HG02938 (cell line): ENCODE measurements around the gene OLIG1.
A peak's percentile ranks its signal among the peaks of the same experiment; 100 is the strongest.

ENCODE experiments used
- ATAC-seq: cut with Tn5 transposase; IDR thresholded peaks from one replicate; pipeline ENCODE4 v1.9.1; 2021; ENCODE audit warnings: mild to moderate bottlenecking, moderate library complexity; ENCODE audit not compliant: unreplicated experiment

Gene OLIG1

DNA sequence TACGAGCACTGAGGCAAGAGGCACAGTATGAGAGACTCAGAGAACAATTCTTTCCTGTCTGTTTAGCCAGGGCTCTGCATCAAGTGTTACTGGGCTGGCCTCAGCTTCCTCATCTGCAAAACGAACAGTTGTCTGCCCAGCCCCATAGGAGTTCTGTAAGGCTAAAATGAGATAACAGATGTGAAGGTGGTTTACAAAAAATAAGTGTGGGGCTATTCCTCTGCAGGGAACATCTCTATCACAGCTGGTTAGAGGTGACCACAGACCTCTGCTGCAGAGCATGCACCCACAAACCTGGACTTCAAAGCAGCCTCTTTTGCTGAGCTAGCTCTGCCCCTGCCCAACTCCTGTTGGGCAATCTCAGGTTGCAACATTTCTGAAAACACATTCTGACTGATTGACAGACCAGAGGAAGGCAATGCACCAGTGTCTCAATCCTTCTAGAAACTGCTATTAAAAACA is 10.5 kb upstream of the OLIG1 start:
- no peak for ATAC-seq

DNA sequence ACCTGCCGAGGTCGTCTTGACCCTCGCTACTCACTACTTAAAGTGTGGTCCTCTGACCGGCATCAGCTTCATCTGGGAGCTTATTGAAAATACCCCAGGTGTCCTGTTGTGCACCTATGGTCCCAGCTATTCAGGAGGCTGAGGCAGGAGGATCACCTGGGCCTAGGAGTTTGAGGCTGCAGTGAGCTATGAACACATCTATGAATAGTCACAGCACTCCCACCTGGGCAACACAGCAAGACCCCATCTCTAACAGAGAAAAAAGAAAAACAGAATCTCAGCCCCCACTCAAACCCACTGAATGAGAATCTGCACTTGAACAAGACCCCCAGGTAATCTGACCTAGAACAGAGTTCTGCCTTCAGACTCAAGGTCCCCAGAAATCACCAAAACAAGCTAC is 8.7 kb upstream of the OLIG1 start:
- no peak for ATAC-seq

DNA sequence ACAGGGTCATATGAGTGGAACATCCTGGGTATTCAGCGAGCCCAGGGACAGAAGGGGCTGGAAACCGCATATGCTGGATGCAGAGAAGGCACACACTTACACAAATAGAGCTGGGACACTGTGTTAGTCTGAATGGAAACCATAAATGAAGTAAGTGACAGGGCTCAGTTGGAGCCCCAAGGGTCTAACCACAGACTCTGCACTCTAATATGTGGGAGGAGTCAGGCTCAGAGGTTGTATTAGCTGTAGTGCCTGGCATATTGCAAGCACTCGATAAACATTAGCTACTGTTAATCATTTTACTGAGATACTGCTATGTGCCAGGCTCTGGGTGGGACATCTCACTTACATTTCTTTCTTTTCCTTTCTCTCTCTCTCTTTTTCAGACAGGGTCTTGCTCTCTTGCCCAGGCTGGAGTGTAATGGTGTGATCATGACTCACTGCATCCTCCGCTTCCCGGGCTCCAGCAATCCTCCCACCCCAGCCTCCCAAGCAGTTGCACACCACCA is 6.5 kb upstream of the OLIG1 start:
- ATAC-seq, result no peak

DNA sequence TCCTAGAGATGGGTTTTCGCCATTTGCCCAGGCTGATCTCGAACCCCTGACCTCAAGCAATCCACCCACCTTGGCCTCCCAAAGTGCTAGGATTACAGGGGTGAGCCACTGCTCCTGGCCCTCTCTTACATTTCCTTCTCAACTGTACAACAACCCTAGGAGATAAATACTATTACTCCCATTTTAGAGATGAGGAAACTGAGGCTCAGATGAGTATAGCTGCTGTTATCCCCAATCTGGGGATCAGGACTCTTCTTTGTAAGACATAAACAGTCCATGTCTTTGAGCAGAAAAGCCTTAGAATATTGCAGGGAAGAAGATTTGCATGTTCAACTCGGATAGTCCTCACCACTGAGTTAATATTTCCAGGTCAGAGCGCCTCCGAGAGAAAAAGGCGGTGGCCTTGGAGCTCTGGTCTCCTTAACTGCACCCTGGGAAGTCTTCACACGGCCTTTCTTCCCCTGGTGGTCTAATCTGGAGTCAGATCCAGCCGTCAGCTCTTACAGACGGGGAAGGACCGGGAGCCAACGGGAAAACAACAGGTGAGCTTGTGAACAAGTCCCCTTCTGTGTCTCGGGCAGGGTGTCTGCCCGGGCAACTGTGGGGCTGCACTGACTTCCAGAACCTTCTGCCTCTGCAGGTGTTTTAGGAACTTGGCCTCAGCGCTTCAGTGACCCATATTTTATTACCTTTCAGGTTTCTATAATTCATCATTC is 5.9 kb upstream of the OLIG1 start:
- ATAC-seq, result no peak

DNA sequence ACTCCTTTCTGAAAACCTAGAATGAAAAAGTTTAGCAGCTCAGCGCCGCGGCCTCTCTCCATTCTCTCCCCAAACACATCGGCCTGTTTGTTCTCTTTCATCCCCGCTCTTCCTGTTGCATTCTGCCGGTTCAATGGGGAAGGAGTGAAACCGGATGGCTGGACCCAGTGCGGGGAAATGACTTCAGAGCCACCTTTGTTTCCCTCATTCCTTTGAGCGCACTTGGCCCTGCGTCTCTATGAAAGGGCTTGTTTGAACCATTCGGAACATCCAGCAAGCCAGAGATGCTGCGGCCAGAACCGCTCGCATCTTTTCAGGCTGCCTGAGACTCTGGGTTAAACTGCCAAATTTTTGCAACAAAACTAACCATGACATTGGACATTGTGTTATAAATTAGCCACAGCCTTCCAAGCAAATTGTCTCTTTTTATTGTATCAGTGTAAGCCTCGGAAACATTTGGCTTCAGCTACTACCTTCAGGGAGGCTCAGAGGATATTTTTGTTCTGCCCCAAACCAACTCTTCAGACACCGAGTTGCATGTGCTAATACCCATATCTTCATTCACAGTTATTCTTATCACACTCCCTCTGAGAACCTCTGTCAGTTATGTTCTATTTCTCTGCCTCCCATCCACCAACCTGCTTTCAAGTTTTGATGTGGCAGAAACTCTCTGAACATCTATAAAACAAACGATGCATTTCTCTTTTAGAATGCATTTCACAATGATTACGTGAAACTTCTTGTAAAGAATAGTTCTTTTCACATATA is 5.1 kb upstream of the OLIG1 start:
- no peak for ATAC-seq

DNA sequence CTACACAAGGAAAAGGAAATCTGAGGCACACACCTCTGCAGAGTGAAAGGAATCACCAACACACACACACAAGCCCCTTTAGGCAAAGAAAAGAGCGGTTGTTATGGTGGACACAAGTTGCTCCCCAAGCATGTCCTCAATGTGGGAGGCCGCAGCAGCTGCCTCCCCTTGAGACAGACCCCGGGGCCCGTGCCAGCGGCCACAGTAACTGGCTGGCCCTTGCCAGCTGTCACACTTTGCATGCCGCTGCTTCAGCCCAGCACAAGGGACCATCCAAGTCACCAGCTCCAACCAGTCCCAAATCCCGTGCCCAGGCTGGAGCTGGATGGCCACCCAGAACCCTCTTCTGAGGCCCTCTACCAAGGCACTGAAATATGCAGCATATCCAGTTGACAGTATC is 2.9 kb upstream of the OLIG1 start:
- ATAC-seq, result no peak

DNA sequence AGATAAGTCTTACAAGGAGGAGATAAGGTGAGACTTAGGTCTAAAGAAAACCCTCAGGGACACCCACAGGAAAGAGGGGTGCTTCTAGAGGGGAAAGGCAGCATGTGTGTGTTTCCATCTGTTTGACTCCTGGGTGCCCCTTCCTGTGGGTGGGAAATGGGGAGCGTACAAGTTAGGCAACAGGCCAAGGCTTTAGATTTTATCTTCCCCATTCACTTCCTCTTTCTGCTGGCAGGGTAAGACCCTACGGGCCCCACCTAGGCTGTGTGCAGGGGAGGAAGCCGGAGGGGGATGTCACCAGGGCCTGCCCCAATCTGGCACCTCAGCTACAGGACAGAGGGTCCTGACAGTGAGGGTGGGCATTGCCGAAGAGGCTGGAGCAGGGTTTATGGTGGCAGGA is 2.5 kb upstream of the OLIG1 start:
- no peak for ATAC-seq

DNA sequence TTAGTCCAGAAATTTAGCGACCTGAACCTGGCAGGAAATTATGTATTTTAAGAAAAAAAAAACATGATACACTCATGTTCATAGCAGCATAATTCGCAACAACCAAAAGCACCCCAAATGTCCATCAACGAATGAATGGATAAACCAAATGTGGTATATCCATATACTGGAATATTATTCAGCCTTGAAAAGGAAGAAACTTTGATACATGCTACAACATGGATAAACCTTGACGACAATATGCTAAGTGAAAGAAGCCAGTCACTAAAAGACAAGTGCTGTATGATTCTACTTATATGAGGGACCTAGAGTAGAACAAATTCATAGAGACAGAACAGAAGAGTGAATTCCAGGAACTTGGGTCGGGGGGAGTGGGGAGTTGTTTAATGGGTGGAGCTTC is 698 bp upstream of the OLIG1 start:
- ATAC-seq, result no peak

DNA sequence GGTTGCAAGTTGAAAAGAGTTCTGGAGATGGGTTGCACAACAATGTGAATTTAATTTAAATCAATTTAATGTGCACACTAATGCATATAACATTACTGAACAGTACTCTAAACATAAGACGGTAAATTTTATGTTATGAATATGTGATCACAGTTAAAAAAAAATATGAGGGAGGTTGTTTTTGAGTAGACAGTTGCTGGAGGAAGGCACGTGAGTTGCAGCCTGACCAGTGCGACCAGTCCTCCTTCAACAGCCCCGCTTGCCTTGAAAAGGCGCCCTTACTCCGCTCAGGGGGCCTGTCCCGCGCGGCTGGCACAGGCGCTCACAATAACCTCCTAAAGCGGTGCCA is 322 bp upstream of the OLIG1 start:
- no peak for ATAC-seq

DNA sequence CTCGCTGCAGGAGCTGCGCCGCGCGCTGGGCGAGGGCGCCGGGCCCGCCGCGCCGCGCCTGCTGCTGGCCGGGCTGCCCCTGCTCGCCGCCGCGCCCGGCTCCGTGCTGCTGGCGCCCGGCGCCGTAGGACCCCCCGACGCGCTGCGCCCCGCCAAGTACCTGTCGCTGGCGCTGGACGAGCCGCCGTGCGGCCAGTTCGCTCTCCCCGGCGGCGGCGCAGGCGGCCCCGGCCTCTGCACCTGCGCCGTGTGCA is 730 bp downstream of the OLIG1 start:
- no peak for ATAC-seq

DNA sequence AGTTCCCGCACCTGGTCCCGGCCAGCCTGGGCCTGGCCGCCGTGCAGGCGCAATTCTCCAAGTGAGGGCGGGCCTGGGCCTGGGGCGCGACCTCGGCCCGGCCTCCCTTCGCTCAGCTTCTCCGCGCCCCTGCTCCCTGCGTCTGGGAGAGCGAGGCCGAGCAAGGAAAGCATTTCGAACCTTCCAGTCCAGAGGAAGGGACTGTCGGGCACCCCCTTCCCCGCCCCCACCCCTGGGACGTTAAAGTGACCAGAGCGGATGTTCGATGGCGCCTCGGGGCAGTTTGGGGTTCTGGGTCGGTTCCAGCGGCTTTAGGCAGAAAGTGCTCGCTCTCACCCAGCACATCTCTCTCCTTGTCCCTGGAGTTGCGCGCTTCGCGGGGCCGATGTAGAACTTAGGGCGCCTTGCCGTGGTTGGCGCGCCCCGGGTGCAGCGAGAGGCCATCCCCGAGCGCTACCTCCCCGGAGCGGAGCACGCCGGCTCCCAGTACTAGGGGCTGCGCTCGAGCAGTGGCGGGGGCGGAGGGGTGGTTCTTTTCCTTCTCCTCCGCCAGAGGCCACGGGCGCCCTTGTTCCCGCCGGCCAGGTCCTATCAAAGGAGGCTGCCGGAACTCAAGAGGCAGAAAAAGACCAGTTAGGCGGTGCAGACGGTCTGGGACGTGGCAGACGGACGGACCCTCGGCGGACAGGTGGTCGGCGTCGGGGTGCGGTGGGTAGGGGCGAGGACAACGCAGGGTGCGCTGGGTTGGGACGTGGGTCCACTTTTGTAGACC is 1.2 kb downstream of the OLIG1 start:
- ATAC-seq, result no peak

DNA sequence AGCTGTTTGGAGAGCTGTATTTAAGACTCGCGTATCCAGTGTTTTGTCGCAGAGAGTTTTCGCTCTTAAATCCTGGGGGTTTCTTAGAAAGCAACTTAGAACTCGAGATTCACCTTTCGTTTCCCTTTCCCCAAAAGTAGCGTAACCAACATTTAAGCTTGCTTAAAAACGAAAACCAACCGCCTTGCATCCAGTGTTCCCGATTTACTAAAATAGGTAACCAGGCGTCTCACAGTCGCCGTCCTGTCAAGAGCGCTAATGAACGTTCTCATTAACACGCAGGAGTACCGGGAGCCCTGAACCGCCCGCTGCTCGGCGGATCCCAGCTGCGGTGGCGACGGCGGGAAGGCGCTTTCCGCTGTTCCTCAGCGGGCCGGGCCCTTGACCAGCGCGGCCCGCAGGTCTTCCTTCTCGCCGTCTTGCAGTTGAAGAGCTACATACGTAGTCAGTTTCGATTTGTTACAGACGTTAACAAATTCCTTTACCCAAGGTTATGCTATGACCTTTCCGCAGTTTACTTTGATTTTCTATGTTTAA is 1.9 kb downstream of the OLIG1 start:
- ATAC-seq, result no peak

DNA sequence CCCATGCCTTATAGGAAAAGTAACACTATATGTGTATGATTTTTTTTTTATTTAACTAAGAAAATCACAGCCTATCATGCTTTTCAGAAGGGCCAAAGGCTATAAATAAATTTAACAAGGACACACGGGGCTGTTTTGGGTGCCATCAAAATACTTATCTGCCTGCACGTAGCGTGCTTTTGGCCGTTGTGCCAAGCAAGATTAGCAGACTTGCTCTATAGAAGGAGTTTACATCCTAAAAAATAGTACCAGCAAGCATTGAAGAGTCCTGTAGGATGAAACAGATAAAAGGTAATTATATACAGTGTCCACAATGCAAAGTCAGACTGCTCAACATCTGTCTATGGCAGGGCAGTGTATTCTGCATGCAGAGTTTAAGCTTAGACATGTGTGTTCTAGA is 3.7 kb downstream of the OLIG1 start:
- ATAC-seq, result no peak

DNA sequence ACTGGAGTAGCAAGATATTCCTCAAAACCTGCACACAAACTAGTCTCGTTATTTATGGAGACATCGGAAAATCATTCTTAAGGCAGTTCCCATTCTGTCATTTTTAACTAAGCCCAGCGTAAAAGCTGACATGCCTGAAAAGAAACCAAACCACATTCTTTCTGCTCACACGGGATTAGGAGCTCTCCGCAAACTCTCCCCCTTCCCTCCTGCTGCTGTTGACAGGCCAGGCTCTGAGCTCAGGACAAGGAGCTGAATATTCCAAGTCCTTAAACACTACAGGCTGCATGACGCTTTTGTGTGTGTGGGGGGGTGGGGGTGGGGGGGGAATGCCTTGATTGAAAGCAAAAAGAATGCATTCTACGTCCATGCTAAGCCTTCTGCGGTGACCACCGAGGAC is 5.2 kb downstream of the OLIG1 start:
- ATAC-seq, result no peak

DNA sequence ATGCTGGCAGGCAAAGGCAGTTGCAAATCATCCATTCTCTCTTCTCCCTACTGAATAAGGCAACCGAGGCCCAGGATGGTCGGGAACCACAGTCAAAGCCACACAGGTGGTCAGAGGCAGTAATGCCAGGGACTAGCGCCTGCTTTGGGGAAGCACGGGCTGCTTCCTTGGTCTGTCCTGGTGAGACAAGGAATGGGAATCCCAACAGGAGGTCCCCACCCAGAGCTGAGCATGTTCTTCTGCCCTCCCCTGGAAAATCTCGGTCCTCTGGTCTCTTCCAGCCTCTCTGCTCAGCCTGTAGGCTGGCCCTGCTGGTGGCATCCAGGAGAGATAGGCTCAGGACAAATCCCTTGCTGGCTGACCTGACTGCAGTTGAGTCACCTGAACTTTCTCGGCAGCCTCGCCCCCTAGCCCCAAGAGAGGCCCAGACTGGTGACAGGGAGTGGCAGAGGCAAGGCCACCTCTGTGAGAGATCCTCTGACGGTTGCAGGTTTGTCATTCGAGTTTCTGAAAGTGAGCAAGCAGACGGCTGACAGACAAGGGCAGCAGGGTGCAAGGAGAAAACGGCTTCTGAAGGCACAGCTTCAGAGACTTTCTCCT is 5.8 kb downstream of the OLIG1 start:
- ATAC-seq, result no peak

DNA sequence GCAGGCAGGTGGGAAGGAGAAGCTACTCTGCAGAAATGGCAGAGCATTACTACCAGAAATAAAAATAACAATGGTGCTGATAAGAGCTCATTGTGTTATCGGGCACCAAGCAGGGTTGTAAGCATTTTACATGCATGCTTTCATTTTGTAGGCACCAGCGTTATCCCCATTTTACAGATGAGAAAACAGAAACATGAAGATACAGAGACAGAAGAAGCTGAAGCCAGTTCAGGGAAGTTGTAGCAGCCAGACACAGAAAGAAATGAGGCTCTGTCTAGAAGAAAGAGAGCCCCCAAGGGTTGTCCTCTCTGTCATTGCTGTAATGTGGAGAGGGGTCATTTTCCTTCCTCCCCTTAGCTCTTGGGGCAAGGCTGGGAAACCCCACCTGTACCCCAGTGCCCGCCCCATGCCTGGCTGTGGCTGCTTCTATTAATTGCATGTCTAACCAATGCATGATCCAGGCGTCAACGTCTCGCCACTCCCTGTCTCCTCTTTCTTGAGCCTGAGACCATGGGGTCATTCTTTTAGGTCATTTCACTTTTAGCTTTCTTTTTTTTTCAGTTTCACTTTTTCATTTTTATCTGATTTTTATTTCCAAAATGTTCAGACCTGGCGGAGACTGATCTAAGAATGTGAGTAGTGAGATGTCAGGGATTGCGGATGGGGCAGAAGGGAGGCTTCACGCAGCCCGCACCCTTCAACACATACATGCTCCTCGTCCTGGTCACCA is 6.8 kb downstream of the OLIG1 start:
- ATAC-seq, result no peak

DNA sequence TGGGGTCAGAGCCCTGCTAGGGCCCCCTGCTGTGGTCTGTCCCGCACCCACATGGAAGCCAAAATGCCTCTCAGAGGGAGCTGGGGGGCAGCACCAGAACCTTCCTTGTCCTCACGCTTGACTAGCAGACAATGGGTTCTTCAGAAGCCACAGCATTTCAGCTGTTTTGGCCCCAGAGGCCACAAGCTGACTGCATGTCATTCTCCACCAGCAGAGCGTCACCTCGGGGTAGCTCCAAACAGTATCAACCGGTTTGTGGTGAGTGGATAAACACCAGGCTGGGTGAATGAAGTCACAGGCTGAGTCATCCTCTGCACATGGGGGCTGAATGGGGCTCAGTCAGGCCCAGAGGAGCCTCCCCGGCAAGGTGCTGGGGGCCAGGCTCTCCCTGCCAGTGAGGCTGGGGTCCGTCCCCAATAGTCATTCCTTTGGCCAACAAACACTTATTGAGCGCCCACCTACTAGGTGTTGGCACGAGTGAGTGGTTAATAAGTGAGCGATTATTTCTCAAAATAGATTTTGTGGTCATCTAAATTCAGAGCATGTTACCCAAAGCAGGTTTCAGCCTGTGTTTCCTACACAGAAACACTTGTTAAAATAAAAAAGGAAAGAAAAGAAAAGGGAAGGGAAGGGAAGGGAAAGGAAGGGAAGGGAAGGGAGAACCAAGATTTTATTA is 9.1 kb downstream of the OLIG1 start:
- peak; percentile 97 for ATAC-seq

DNA sequence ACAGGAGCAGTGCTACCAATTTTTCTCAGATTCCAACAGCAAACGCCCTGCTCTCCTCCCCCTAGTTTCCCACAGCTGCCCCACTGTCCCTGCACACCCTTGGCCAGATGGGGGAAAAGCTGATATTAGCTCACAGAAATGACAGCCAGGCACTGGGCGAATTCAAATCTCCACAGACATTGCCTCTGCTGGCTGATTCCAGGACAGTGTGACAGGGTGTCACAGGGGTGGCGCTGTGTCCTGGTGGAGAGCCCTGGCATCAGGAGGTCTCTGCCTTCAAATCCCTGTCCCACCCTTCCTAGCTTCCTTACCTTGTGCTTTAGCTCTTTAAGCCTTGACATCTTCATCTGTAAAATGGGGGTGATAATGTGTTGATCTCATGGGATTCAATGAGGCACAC is 10.4 kb downstream of the OLIG1 start:
- no peak for ATAC-seq

DNA sequence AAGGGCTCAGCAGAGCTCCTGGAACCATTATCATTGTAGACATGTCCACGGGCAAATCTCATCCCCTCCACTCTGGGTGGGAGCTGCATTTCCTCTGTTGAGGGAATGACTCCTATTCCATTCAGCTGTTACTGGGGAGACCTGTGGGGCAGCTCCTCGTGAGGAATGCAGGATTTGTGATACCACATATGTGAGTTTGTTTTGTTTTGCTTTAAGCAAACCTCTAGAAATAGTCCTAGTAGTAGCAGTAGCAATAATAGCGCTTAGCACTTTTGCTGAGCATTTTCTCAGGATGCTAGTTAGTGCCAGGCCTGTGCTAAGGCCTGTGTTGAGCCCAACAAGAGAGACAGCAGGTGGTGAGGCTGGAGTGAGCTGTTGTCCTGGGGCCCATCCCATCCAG is 10.8 kb downstream of the OLIG1 start:
- ATAC-seq, result no peak

DNA sequence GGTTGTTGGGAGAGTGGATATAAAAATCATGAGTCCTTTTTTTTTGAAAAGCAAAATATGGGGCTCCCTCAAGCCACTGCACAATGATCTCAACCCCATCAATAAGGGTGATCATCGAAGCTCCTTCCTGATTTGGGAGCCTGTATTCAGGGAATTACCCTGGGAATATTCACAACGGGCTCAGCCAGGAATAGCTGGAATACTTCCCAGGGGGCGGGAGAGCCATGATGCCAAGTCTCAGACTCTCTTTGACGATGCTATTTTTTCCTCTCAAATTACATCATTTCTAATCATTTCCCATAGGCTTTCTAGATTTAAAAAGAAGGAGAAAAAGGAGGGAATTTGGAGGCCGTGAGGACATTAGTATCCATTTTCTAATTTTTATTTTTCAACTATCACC is 18.4 kb downstream of the OLIG1 start:
- no peak for ATAC-seq
